ENCODE measurements around the gene WNT10A. TPM values are rescaled to one million over a fixed set of nuclear protein-coding genes. Genes with fewer than 3 reads are reported as not detected.
A peak's percentile ranks its signal among the peaks of the same experiment; 100 is the strongest.

Gene WNT10A
- polyA plus RNA-seq, 2 of the 4 experiments (the other 2 are of a cell fraction), result not detected

GRCh38 chr2:218892693-218893348, 12.2 kb downstream of the WNT10A start:
- 53% methylated on average over 35 of the region's 72 CpGs for WGBS (ENCODE audit: missing lambda C conversion rate)
- no peak for TF ChIP-seq RNF2 (IDR thresholded peaks at IDR 0.05; ENCODE audit: borderline replicate concordance, low read depth)
- TF ChIP-seq, protein P1, sequence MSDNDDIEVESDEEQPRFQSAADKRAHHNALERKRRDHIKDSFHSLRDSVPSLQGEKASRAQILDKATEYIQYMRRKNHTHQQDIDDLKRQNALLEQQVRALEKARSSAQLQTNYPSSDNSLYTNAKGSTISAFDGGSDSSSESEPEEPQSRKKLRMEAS (IDR thresholded peaks at IDR 0.05), result peak; percentile 66
- peak; percentile 66 for TF ChIP-seq CTCF (IDR thresholded peaks at IDR 0.05)
- no peak for TF ChIP-seq NFE2L2 (conservative IDR thresholded peaks at IDR 0.05; ENCODE audit: low read length)
- TF ChIP-seq KDM1A (IDR thresholded peaks at IDR 0.05; ENCODE audit: low read depth), result no peak
- TF ChIP-seq JUN (IDR thresholded peaks at IDR 0.05), result peak in 1 of 2 experiments; percentile 29; a peak in 1 of 5 replicates
- no peak for TF ChIP-seq EP300 (IDR thresholded peaks at IDR 0.05)
- no peak for TF ChIP-seq CEBPB (IDR thresholded peaks at IDR 0.05)
- 0 out of 2 replicates have a peak, but pooled peaks have one; percentile 19 for TF ChIP-seq E2F6 (IDR thresholded peaks at IDR 0.05; ENCODE audit: borderline replicate concordance, low read depth)
- no peak for TF ChIP-seq RAD21 (conservative IDR thresholded peaks at IDR 0.05 in 1 of 2, IDR thresholded peaks at IDR 0.05 in 1 of 2)
- TF ChIP-seq ZSCAN20 (CRISPR knock-in tag; IDR thresholded peaks at IDR 0.05), result no peak
- ATAC-seq, result peak; percentile 64 to 78
- FAIRE-seq, result no peak
- peak overlapping the region; percentile 33 for H3K4me3 ChIP-seq
- CTCF ChIA-PET, result interaction anchor here (0.5 to 21.9 kb wide), 17 partner anchors 10 to 1414 kb away, joined by 3 to 665 read pairs (median 4); partner anchors contain the start of genes CDK5R2 and WNT10A
- H3K9me3 ChIP-seq, result no peaks in the 10 kb centered on the region
- peak overlapping the region; percentile 94 for H3K4me2 ChIP-seq
- H3K27ac ChIP-seq, result peak overlapping the region; percentile 66 to 81; a peak in 5 of 6 replicates
- H3K4me1 ChIP-seq, result peaks cover 33% of the 10 kb centered on the region
- POLR2A ChIA-PET, result no interaction called here
- DNase-seq (ENCODE audit: low read depth in 1 of 2, low spot score in 1 of 2), result peak; percentile 63 to 64

GRCh38 chr2:218893349-218894150, 12.9 kb downstream of the WNT10A start:
- H3K27ac ChIP-seq, result peak overlapping the region in 1 of 2 experiments; percentile 81; a peak in 2 of 6 replicates
- peaks cover 37% of the 10 kb centered on the region for H3K4me1 ChIP-seq
- WGBS (ENCODE audit: missing lambda C conversion rate), result 87% methylated on average over 7 of the region's 10 CpGs
- H3K4me2 ChIP-seq, result peak overlapping the region; percentile 94
- POLR2A ChIA-PET, result no interaction called here
- FAIRE-seq (no peak), ATAC-seq (no peak), DNase-seq (ENCODE audit: low read depth in 1 of 2, low spot score in 1 of 2) (no peak)
- no peak overlapping the region for H3K4me3 ChIP-seq
- H3K9me3 ChIP-seq, result no peaks in the 10 kb centered on the region
- TF ChIP-seq CBX8 (IDR thresholded peaks at IDR 0.05) (no peak), SMC3 (IDR thresholded peaks at IDR 0.05) (no peak), HOXA7 (CRISPR knock-in tag; IDR thresholded peaks at IDR 0.05) (no peak), CTCF (IDR thresholded peaks at IDR 0.05) (no peak), JUNB (IDR thresholded peaks at IDR 0.05) (no peak)
- TF ChIP-seq, protein P2, sequence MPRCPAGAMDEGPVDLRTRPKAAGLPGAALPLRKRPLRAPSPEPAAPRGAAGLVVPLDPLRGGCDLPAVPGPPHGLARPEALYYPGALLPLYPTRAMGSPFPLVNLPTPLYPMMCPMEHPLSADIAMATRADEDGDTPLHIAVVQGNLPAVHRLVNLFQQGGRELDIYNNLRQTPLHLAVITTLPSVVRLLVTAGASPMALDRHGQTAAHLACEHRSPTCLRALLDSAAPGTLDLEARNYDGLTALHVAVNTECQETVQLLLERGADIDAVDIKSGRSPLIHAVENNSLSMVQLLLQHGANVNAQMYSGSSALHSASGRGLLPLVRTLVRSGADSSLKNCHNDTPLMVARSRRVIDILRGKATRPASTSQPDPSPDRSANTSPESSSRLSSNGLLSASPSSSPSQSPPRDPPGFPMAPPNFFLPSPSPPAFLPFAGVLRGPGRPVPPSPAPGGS (IDR thresholded peaks at IDR 0.05), result no peak
- CTCF ChIA-PET, result interaction anchor here (0.5 to 21.9 kb wide), 14 partner anchors 10 to 1413 kb away, joined by 3 to 665 read pairs (median 4); partner anchors contain the start of genes CDK5R2 and WNT10A
